ENCODE results near the gene CEP97. TPM values are rescaled to one million over a fixed set of nuclear protein-coding genes. Genes with fewer than 3 reads are reported as not detected.

The CEP97 gene
- total RNA-seq, 2 experiments from 2014 or later, result 15.9 to 18.7 TPM

DNA sequence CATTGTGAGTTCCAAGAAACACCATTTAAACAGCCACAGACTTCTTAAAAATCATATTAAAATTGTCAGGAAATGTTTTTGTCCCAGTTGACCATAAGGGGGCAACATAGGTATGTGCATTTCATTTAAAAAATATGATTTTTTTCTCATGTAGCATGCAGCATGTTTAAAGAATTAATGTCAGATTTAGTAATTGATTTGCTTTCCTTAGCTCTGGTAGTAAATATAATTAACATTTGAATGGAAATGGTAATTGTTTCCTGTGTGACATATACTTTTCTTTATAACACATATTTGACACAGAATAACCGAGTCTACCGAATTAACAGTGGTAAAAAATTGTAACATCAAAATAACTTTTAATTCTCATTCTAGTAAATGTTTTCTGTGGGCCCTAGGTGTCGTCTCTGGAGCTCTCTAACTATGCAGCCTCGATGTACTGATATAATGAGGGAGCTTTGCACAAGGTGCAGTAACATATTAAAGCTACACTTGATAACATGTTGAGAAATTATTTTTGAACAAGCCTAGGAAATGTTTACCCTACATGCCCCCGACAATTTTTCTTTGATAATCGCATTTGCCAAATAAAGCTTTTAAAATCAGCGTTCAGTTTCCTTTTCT lies 89.5 kb downstream of the CEP97 start:
- ChIA-PET CTCF (interaction anchor here (0.6 to 15.5 kb wide), 26 partner anchors 8 to 725 kb away, joined by 3 to 302 read pairs (median 4); partner anchors contain the start of gene NFKBIZ), POLR2A (interaction anchor here (0.6 to 1.3 kb wide), 3 partner anchors 36 to 266 kb away, joined by 4 to 6 read pairs (median 4); partner anchors contain the start of gene NFKBIZ)
- H3K4me1 Mint-ChIP-seq (ENCODE audit: low read depth), result peaks cover 63% of the 10 kb centered on the region
- H3K36me3 Mint-ChIP-seq (ENCODE audit: low read depth), result peaks cover 15% of the 10 kb centered on the region
- no peaks in the 10 kb centered on the region for H3K9me3 Mint-ChIP-seq
- TF ChIP-seq CTCF (IDR thresholded peaks at IDR 0.05), result peak; percentile 81
- H3K4me3 Mint-ChIP-seq, result no peak overlapping the region
- DNase-seq, result no peak
- intact Hi-C loops (cut with micrococcal nuclease), result loop anchor here (2.0 kb wide), 1 partner anchor 411 kb away; no protein-coding TSS in a partner anchor
- no peak overlapping the region for H3K27ac Mint-ChIP-seq
- ATAC-seq, result peak; percentile 37
- no peaks in the 10 kb centered on the region for H3K27me3 Mint-ChIP-seq

DNA sequence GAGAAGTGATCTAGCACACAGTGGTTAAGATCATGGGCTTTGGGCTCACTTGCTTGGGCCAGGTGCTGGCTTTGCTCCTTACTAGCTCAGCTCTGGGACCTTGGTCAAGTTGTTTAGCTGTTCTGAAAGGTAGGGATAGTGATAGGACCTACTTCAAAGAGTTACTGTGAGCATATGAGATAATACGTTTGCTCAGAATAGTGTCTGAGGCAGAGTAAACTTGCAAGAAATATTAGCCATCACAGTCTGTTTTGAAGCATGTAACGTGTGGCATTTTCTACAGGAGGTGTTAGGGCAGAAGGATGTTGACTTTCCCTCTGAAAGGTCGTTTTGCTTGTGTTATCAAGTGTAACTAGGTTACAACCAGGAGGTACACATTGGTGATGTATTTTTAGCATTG lies 90.4 kb downstream of the CEP97 start:
- H3K4me1 Mint-ChIP-seq (ENCODE audit: low read depth), result peaks cover 61% of the 10 kb centered on the region
- POLR2A ChIA-PET, result interaction anchor here (1.3 kb wide), 1 partner anchor 35 kb away, joined by 6 read pairs; the partner anchor contains the start of gene NFKBIZ
- no peak for DNase-seq
- CTCF ChIA-PET, result interaction anchor here (0.6 to 15.5 kb wide), 21 partner anchors 9 to 725 kb away, joined by 3 to 302 read pairs (median 5); partner anchors contain the start of gene NFKBIZ
- no peak overlapping the region for H3K4me3 Mint-ChIP-seq
- no peaks in the 10 kb centered on the region for H3K27me3 Mint-ChIP-seq
- intact Hi-C loops (cut with micrococcal nuclease), result loop anchor here (5.0 kb wide), 1 partner anchor 37 kb away; no protein-coding TSS in a partner anchor
- no peaks in the 10 kb centered on the region for H3K9me3 Mint-ChIP-seq
- peaks cover 20% of the 10 kb centered on the region for H3K36me3 Mint-ChIP-seq (ENCODE audit: low read depth)
- no peak overlapping the region for H3K27ac Mint-ChIP-seq
- TF ChIP-seq CTCF (IDR thresholded peaks at IDR 0.05), result no peak
- ATAC-seq, result peak; percentile 57

GRCh38 chr3:101816215-101817149 lies 92.1 kb downstream of the CEP97 start:
- POLR2A ChIA-PET, result interaction anchor here (1.0 to 2.7 kb wide), 3 partner anchors 15 to 43 kb away, joined by 3 to 18 read pairs (median 3); partner anchors contain the start of gene NFKBIZ
- Mint-ChIP-seq H3K36me3 (ENCODE audit: low read depth) (peaks cover 31% of the 10 kb centered on the region), H3K4me1 (ENCODE audit: low read depth) (peaks cover 58% of the 10 kb centered on the region), H3K4me3 (no peak overlapping the region), H3K27ac (no peak overlapping the region), H3K9me3 (no peaks in the 10 kb centered on the region), H3K27me3 (no peaks in the 10 kb centered on the region)
- TF ChIP-seq CTCF (IDR thresholded peaks at IDR 0.05), result no peak
- CTCF ChIA-PET, result interaction anchor here (1.2 to 3.0 kb wide), 7 partner anchors 9 to 413 kb away, joined by 3 to 27 read pairs (median 9); no protein-coding TSS in a partner anchor
- ATAC-seq (no peak), DNase-seq (no peak)
- intact Hi-C loops (cut with micrococcal nuclease), result loop anchor here (5.0 kb wide), 1 partner anchor 36 kb away; no protein-coding TSS in a partner anchor

GRCh38 chr3:101817992-101818391 lies 93.6 kb downstream of the CEP97 start:
- intact Hi-C loops (cut with micrococcal nuclease), result loop anchor here (5.0 kb wide), 1 partner anchor 34 kb away; no protein-coding TSS in a partner anchor
- TF ChIP-seq CTCF (IDR thresholded peaks at IDR 0.05), result no peak

More at GRCh38 chr3:101817992-101818391, 93.6 kb downstream of the CEP97 start:
- Mint-ChIP-seq H3K27ac (no peak overlapping the region), H3K36me3 (ENCODE audit: low read depth) (peaks cover 42% of the 10 kb centered on the region), H3K4me3 (no peak overlapping the region), H3K9me3 (no peaks in the 10 kb centered on the region), H3K27me3 (no peaks in the 10 kb centered on the region), H3K4me1 (ENCODE audit: low read depth) (peaks cover 58% of the 10 kb centered on the region)
- CTCF ChIA-PET, result interaction anchor here (1.0 to 3.0 kb wide), 9 partner anchors 9 to 411 kb away, joined by 3 to 27 read pairs (median 8); partner anchors contain the start of gene NFKBIZ
- POLR2A ChIA-PET, result interaction anchor here (0.7 to 2.7 kb wide), 9 partner anchors 9 to 230 kb away, joined by 3 to 18 read pairs (median 3); partner anchors contain the start of gene NFKBIZ
- DNase-seq (no peak), ATAC-seq (no peak)

Measured in activated CD8-positive, alpha-beta T cell treated with anti-CD3 and anti-CD28 coated beads for 36 hours (primary cell).